H4 (cell line): ENCODE measurements around the gene HSPA1B. TPM values are rescaled to one million over a fixed set of nuclear protein-coding genes. Genes with fewer than 3 reads are reported as not detected.
"Not testable (repeated sequence)": the region's sequence is repeated elsewhere in the genome, so short reads cannot be mapped to it uniquely, and the experiment has no call there.

ENCODE experiments used
- DNase-seq: peaks from one replicate; pipeline ENCODE4 v3.0.0-alpha.2; 2015; ENCODE audit warnings: low spot score
- total RNA-seq: library from RNA; depleted of rRNA; stranded (reverse); fragments of >200 nt; shearing (Covaris generic); gene quantifications from 2 replicates; pipeline ENCODE4 v1.2.3, GENCODE V29; 2014

The HSPA1B gene
- total RNA-seq, 1 experiment from 2014 or later, result 84.4 TPM

GRCh38 chr6:31858707-31859106 lies 31.2 kb downstream of the HSPA1B start:
- DNase-seq, result no peak

- DNase-seq, result no peak
Observed at GRCh38 chr6:31859923-31860322, 32.4 kb downstream of the HSPA1B start.

GRCh38 chr6:31860349-31860748 lies 32.8 kb downstream of the HSPA1B start:
- no peak for DNase-seq

GRCh38 chr6:31861150-31861549 lies 33.6 kb downstream of the HSPA1B start:
- DNase-seq, result no peak

GRCh38 chr6:31861919-31862343 lies 34.4 kb downstream of the HSPA1B start:
- DNase-seq, result no peak

- peak; percentile 100 for DNase-seq
Observed at GRCh38 chr6:31862344-31863235, 35.1 kb downstream of the HSPA1B start, which contains the start of gene NEU1. TSS of gene NEU1 (minus strand) at chr6:31862821. CDS start at chr6:31862776, 45 bp downstream.

GRCh38 chr6:31864123-31864562 lies 36.6 kb downstream of the HSPA1B start:
- DNase-seq, result not testable (repeated sequence)

- DNase-seq, result no peak
Observed at GRCh38 chr6:31864818-31865204, 37.3 kb downstream of the HSPA1B start.

- no peak for DNase-seq
Observed at GRCh38 chr6:31865205-31866118, 37.9 kb downstream of the HSPA1B start.

GRCh38 chr6:31868658-31868971 lies 41.1 kb downstream of the HSPA1B start:
- not testable (repeated sequence) for DNase-seq

- DNase-seq, result no peak
Observed at GRCh38 chr6:31869343-31869742, 41.8 kb downstream of the HSPA1B start.

GRCh38 chr6:31870385-31870921 lies 42.9 kb downstream of the HSPA1B start:
- no peak for DNase-seq

- no peak for DNase-seq
Observed at GRCh38 chr6:31871046-31871659, 43.6 kb downstream of the HSPA1B start.

- no peak for DNase-seq
Observed at GRCh38 chr6:31874084-31874670, 46.6 kb downstream of the HSPA1B start.

GRCh38 chr6:31874836-31875572 lies 47.5 kb downstream of the HSPA1B start:
- DNase-seq, result no peak

GRCh38 chr6:31875877-31876276 lies 48.3 kb downstream of the HSPA1B start:
- no peak for DNase-seq

- DNase-seq, result no peak
Observed at GRCh38 chr6:31876357-31876756, 48.8 kb downstream of the HSPA1B start.

- no peak for DNase-seq
Observed at GRCh38 chr6:31877125-31877650, 49.6 kb downstream of the HSPA1B start.

GRCh38 chr6:31877651-31878161 lies 50.2 kb downstream of the HSPA1B start:
- no peak for DNase-seq

GRCh38 chr6:31878222-31878621 lies 50.7 kb downstream of the HSPA1B start:
- no peak for DNase-seq
